ENCODE results near the gene LAMA3. TPM values are rescaled to one million over a fixed set of nuclear protein-coding genes. Genes with fewer than 3 reads are reported as not detected.

The LAMA3 gene
- total and polyA plus RNA-seq, 10 of the 15 experiments (the other 5 are each of a cell fraction or from before 2014, with no cell fraction given), result 0.37 to 6.5 (median 5.4) TPM

- TF ChIP-seq CTCF (IDR thresholded peaks at IDR 0.05 in 2 of 3, conservative IDR thresholded peaks at IDR 0.05 in 1 of 3; ENCODE audit: control insufficient read depth in 2 of 3, extremely low read depth in 1 of 3, insufficient read depth in 1 of 3, low read depth in 3 of 3, low read length in 3 of 3), result no peak
Observed at GRCh38 chr18:23643815-23644490, 45.3 kb upstream of the LAMA3 start (continued).

- H3K27ac ChIP-seq (ENCODE audit: control insufficient read depth, insufficient read depth), result no peak overlapping the region
- BruUV-seq (replicated peaks), result no TSS peak
- no peaks in the 10 kb centered on the region for H4K20me1 ChIP-seq (ENCODE audit: control insufficient read depth, insufficient read depth)
- H3K4me1 ChIP-seq (ENCODE audit: control insufficient read depth, insufficient read depth, low read length), result no peaks in the 10 kb centered on the region
- 54% methylated on average over 4 of the region's 4 CpGs for WGBS (ENCODE audit: insufficient coverage, insufficient replicate concordance, low lambda C conversion rate, missing lambda C conversion rate)
- ChIA-PET CTCF (no interaction called here), RAD21 (ENCODE audit: unreplicated experiment) (no interaction called here), POLR2A (no interaction called here), SMC1A (ENCODE audit: uncharacterized antibody, unreplicated experiment) (interaction anchor here (0.5 kb wide), 1 partner anchor 167 kb away, joined by 4 read pairs; no protein-coding TSS in a partner anchor)
- no peak overlapping the region for H3K9ac ChIP-seq (ENCODE audit: control insufficient read depth, insufficient read depth, low read length)
- DNase-seq (ENCODE audit: low read depth, low spot score), result no peak
- intact Hi-C loops (cut with micrococcal nuclease; ENCODE audit: unreplicated experiment) (no loop called here), in situ Hi-C loops (cut with MboI) (no loop called here)
- no peak for ATAC-seq
- H3K4me2 ChIP-seq (ENCODE audit: control insufficient read depth, insufficient read depth), result no peak overlapping the region
- no peak for FAIRE-seq
- H3K79me2 ChIP-seq (ENCODE audit: control insufficient read depth, insufficient read depth, low read length), result no peaks in the 10 kb centered on the region
- H3K36me3 ChIP-seq (ENCODE audit: control insufficient read depth in 2 of 2, insufficient read depth in 2 of 2, low read length in 1 of 2), result no peaks in the 10 kb centered on the region
- no peak overlapping the region for H3K4me3 ChIP-seq
- no peaks in the 10 kb centered on the region; a peak in 2 of 4 replicates for H3K27me3 ChIP-seq (replicated peaks in 1 of 2; ENCODE audit: control insufficient read depth in 2 of 2, insufficient read depth in 2 of 2, low read length in 1 of 2)
- no peak overlapping the region for H2AFZ ChIP-seq (ENCODE audit: control insufficient read depth, low read depth, low read length)
- TF ChIP-seq SPI1 (IDR thresholded peaks at IDR 0.05; ENCODE audit: borderline replicate concordance, insufficient read depth, low read depth, low read length), result no peak
- TF ChIP-seq FOS (IDR thresholded peaks at IDR 0.05; ENCODE audit: borderline replicate concordance, extremely low read depth, insufficient read length), result no peak
- TF ChIP-seq, protein P1, sequence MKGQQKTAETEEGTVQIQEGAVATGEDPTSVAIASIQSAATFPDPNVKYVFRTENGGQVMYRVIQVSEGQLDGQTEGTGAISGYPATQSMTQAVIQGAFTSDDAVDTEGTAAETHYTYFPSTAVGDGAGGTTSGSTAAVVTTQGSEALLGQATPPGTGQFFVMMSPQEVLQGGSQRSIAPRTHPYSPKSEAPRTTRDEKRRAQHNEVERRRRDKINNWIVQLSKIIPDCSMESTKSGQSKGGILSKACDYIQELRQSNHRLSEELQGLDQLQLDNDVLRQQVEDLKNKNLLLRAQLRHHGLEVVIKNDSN (IDR thresholded peaks at IDR 0.05; ENCODE audit: borderline replicate concordance, extremely low read length, insufficient read depth, low read depth, low read length), result no peak
- no peak for TF ChIP-seq PAX8 (IDR thresholded peaks at IDR 0.05)
- TF ChIP-seq TBL1XR1 (IDR thresholded peaks at IDR 0.05; ENCODE audit: low read depth, low read length), result no peak
- no peak for TF ChIP-seq HDAC2 (IDR thresholded peaks at IDR 0.05)
- TF ChIP-seq HCFC1 (IDR thresholded peaks at IDR 0.05; ENCODE audit: low read length), result no peak
- TF ChIP-seq, protein P2, sequence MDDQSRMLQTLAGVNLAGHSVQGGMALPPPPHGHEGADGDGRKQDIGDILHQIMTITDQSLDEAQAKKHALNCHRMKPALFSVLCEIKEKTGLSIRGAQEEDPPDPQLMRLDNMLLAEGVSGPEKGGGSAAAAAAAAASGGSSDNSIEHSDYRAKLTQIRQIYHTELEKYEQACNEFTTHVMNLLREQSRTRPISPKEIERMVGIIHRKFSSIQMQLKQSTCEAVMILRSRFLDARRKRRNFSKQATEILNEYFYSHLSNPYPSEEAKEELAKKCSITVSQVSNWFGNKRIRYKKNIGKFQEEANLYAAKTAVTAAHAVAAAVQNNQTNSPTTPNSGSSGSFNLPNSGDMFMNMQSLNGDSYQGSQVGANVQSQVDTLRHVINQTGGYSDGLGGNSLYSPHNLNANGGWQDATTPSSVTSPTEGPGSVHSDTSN (IDR thresholded peaks at IDR 0.05; ENCODE audit: insufficient replicate concordance, low read depth, low read length), result no peak
- TF ChIP-seq, protein P3, sequence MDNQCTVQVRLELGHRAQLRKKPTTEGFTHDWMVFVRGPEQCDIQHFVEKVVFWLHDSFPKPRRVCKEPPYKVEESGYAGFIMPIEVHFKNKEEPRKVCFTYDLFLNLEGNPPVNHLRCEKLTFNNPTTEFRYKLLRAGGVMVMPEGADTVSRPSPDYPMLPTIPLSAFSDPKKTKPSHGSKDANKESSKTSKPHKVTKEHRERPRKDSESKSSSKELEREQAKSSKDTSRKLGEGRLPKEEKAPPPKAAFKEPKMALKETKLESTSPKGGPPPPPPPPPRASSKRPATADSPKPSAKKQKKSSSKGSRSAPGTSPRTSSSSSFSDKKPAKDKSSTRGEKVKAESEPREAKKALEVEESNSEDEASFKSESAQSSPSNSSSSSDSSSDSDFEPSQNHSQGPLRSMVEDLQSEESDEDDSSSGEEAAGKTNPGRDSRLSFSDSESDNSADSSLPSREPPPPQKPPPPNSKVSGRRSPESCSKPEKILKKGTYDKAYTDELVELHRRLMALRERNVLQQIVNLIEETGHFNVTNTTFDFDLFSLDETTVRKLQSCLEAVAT (IDR thresholded peaks at IDR 0.05), result no peak
- TF ChIP-seq, protein P4, sequence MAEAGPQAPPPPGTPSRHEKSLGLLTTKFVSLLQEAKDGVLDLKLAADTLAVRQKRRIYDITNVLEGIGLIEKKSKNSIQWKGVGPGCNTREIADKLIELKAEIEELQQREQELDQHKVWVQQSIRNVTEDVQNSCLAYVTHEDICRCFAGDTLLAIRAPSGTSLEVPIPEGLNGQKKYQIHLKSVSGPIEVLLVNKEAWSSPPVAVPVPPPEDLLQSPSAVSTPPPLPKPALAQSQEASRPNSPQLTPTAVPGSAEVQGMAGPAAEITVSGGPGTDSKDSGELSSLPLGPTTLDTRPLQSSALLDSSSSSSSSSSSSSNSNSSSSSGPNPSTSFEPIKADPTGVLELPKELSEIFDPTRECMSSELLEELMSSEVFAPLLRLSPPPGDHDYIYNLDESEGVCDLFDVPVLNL (IDR thresholded peaks at IDR 0.05; ENCODE audit: low read depth, low read length), result no peak
- no peak for TF ChIP-seq MTA3 (IDR thresholded peaks at IDR 0.05; ENCODE audit: borderline replicate concordance, low read length)
- TF ChIP-seq JUNB (IDR thresholded peaks at IDR 0.05), result no peak
- no peak for TF ChIP-seq NRF1 (conservative IDR thresholded peaks at IDR 0.05; ENCODE audit: low read depth, low read length)
- H3K9me3 ChIP-seq (replicated peaks; ENCODE audit: control insufficient read depth, insufficient read depth, low read length), result peaks cover 5% of the 10 kb centered on the region; the same call in 2 of the 3 replicates
Observed at GRCh38 chr18:23645568-23646175, 43.6 kb upstream of the LAMA3 start.

Measured in GM12878 (cell line).